ENCODE data around the gene GIPC1. TPM values are rescaled to one million over a fixed set of nuclear protein-coding genes. Genes with fewer than 3 reads are reported as not detected.

Gene GIPC1
- total RNA-seq, 1 donor from 2014 or later = 107 TPM

GRCh38 chr19:14517446-14517839 is 21.5 kb upstream of the GIPC1 start:
- Mint-ChIP-seq H3K4me1 (ENCODE audit: low read depth) (peaks cover 33% of the 10 kb centered on the region), H3K27ac (ENCODE audit: unreplicated experiment) (peak overlapping the region; percentile 85), H3K9me3 (ENCODE audit: low read depth) (no peaks in the 10 kb centered on the region), H3K27me3 (ENCODE audit: low read depth) (no peaks in the 10 kb centered on the region), H3K4me3 (ENCODE audit: unreplicated experiment) (peak overlapping the region; percentile 90), H3K36me3 (ENCODE audit: low read depth) (peaks cover 22% of the 10 kb centered on the region)
- TF ChIP-seq CTCF (IDR thresholded peaks at IDR 0.05) = no peak
- DNase-seq (ENCODE audit: low spot score) = no peak

GRCh38 chr19:14516746-14517438 is 21.0 kb upstream of the GIPC1 start:
- DNase-seq (ENCODE audit: low spot score) = no peak
- H3K4me3 Mint-ChIP-seq (ENCODE audit: unreplicated experiment) = peak overlapping the region; percentile 90
- H3K27me3 Mint-ChIP-seq (ENCODE audit: low read depth) = no peaks in the 10 kb centered on the region
- H3K4me1 Mint-ChIP-seq (ENCODE audit: low read depth) = peaks cover 33% of the 10 kb centered on the region
- H3K36me3 Mint-ChIP-seq (ENCODE audit: low read depth) = peaks cover 22% of the 10 kb centered on the region
- H3K9me3 Mint-ChIP-seq (ENCODE audit: low read depth) = no peaks in the 10 kb centered on the region
- no peak for TF ChIP-seq CTCF (IDR thresholded peaks at IDR 0.05)
- peak overlapping the region; percentile 85 for H3K27ac Mint-ChIP-seq (ENCODE audit: unreplicated experiment)

- no peak for TF ChIP-seq CTCF (IDR thresholded peaks at IDR 0.05)
- Mint-ChIP-seq H3K36me3 (ENCODE audit: low read depth) (peaks cover 22% of the 10 kb centered on the region), H3K4me1 (ENCODE audit: low read depth) (peaks cover 36% of the 10 kb centered on the region), H3K9me3 (ENCODE audit: low read depth) (no peaks in the 10 kb centered on the region), H3K4me3 (ENCODE audit: unreplicated experiment) (peak overlapping the region; percentile 90), H3K27ac (ENCODE audit: unreplicated experiment) (no peak overlapping the region), H3K27me3 (ENCODE audit: low read depth) (no peaks in the 10 kb centered on the region)
- no peak for DNase-seq (ENCODE audit: low spot score)
These were observed 20.2 kb upstream of the GIPC1 start for GRCh38 chr19:14516048-14516534.

GRCh38 chr19:14515501-14516047 is 19.6 kb upstream of the GIPC1 start:
- Mint-ChIP-seq H3K4me1 (ENCODE audit: low read depth) (peaks cover 42% of the 10 kb centered on the region), H3K9me3 (ENCODE audit: low read depth) (no peaks in the 10 kb centered on the region)

More at GRCh38 chr19:14515501-14516047, 19.6 kb upstream of the GIPC1 start:
- Mint-ChIP-seq H3K4me3 (ENCODE audit: unreplicated experiment) (peak overlapping the region; percentile 90), H3K36me3 (ENCODE audit: low read depth) (peaks cover 22% of the 10 kb centered on the region), H3K27me3 (ENCODE audit: low read depth) (no peaks in the 10 kb centered on the region), H3K27ac (ENCODE audit: unreplicated experiment) (no peak overlapping the region)
- no peak for TF ChIP-seq CTCF (IDR thresholded peaks at IDR 0.05)
- no peak for DNase-seq (ENCODE audit: low spot score)

Measured in chondrocyte (in vitro differentiated cells).